HK-2 (cell line): ENCODE measurements around the gene SLC25A21.
"Not testable (repeated sequence)": the region's sequence is repeated elsewhere in the genome, so short reads cannot be mapped to it uniquely, and the experiment has no call there.

Source experiments
- DNase-seq: peaks from one replicate; pipeline ENCODE4 v3.0.0-alpha.2; 2018; ENCODE audit not compliant: unreplicated experiment

SLC25A21 gene

DNA sequence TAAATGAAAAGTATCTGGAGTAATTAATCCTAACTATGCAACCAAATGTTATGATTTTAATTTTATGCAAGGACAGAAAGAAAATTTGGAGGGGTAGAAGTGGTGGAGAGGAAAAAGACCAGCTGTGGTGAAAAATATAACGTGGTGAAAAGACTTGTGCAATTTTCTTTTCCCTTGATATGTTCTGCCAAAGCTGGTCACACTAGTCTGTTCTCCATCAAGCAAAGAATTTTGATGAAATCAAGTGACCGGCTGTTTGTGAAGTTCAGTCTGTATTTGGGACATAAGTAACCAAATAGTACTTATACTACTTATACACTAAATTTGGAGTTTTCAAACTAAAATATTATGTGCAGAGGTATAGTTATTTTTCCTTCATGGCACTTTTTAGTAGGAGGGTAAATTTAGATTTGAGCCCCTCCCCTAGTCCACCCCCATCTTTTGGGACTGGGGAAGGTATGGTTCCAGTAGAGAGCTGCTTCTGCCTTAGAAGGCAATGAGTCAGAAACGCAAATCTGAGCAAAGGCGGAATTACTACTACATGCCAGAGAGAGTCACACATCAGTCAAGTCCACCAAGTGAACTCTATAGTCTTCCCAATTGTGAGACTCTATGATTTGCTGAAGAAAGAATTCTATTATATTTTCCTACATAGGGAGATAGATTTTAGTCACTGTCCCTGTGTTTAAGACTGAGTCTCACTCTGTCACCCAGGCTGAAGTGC is 229.7 kb downstream of the SLC25A21 start:
- no peak for DNase-seq

DNA sequence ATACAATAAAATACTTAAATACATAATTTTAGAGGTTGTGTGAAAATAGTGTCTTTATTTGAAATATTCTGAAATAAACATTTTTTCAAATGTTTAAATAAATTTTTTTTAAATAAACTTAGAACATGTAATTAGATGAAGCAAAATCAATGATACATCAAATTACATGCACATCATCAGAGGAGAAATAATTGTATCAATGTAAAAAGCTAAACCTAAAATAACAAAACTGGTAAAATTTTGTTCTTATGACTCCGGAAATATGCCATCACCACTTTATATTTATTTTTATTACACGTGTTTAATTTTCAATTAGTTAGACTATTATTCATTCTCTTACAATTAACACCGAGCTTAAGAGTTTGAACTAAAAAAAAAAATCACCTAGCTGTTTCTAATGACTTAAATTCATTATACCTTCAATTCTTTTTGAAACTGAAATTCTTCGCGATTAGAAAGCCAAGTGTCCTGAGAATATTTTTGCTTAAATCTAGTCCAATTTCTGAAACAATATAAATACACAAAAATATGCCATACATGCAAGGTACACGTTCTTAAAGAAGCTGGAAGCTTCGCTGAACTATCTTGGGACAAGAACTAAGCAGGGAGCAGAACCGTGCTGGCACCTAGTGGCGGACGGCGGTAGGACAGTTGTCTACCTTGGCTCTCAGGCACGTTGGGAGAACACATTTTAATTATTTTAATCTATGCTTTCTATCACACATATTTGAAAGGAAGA is 230.5 kb downstream of the SLC25A21 start:
- DNase-seq: peak; percentile 59

DNA sequence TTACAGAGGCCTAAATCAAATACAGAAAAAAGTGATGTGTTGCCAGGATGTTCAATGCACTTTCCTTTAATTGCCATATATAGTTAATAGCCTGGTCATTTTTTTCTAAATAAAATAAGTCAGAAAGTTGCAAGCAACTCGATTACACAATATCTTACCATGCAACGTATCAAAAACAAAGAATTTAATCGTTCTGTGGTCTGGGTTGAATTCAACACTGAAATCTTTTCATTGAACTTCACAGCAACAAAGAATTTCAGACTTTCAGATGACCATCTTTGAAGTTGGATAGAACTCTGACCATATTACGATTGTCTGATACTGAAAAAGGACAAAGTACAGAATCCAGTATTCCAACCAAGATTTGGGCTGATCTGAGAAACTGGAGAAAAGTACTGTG is 231.9 kb downstream of the SLC25A21 start:
- DNase-seq: no peak

DNA sequence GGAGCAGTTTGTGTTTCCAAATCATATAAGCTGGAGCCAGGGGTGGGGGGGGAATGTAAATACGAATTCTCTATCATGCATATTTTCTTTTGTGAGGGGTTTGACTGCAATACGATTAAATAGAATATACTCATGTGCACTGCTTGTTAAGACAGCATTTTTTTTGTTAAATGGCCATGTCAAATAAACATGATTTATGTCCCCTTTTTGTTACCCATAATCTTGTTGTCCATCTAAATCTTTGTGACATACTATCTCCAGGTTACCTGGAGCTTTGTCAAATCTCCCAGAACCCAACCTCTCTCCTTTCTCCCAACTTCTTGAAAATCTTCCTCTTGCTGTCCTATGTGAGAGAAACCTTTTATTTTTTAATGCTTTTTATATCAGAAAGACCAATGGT is 233.1 kb downstream of the SLC25A21 start:
- DNase-seq: no peak

DNA sequence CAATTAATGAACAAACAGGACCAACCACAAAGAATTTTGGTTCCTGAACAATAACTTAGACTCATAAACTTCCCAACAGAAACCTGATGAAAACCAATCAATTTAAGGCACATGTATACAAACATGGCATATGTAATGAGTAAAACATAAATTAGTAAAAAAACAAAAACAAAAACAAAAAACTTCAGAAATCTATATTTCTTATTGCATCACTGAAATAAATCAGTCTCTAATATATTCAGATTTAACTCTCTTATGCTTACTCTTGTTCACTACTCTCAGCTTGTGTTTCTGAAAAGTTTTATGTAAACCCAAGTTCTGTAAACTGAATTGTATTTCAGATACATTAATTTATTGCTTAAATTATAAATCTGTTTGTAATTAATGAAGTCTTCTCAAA is 233.7 kb downstream of the SLC25A21 start:
- DNase-seq: no peak

DNA sequence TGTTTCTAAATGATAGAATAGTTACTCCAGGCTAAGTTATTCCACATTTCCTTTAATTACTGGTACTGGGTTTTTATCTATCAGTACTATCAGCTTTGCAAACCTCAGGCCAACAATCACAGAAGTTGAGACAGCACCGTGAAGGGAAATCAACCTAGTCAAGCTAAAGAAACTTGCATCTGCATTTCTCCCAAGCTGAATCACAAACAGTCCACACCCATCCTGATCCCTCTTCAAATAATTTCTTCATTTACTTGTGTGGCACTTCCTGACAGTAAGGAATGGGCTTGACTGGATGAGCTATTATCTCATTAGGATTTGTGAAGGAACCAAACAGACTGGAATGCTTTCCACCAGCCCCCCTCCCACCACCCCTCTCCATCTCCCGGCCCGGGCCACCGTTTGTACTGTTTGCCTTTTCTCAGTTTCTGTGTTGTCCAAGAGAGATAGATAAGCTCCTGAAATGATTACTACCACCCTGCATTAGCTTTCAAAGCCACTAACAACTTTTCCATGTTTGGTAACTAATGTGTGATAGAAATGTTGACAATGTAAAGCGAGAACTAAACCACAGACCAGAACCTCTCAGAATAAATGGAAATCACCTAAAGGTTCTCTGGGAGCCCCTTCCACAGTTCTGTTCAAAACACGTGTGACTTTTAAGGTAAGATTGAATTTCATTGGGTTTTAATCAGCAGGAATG is 236.3 kb downstream of the SLC25A21 start:
- no peak for DNase-seq

DNA sequence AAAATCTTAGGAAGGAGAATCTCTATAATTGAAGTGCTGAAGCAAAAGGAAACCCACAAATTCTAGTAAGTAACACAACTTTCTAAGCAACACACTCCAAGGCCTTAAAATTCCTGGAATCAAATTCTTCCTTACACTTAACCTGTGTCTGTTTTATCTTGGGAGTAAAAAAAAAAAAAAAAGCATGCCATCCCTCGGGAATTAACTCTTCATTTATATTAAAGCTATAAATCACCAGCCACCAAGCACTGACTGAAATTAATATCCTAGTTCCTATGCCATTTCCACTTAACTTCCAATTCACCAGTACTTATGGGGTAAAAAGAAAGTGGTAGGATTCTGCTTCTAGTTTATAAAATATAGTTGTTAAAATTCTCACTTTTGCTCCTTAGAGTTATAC is 238.1 kb downstream of the SLC25A21 start:
- no peak for DNase-seq

GRCh38 chr14:36931791-36932190 is 240.6 kb downstream of the SLC25A21 start:
- DNase-seq: no peak

- DNase-seq: no peak
Observed at GRCh38 chr14:36928432-36928831, 244.0 kb downstream of the SLC25A21 start.

DNA sequence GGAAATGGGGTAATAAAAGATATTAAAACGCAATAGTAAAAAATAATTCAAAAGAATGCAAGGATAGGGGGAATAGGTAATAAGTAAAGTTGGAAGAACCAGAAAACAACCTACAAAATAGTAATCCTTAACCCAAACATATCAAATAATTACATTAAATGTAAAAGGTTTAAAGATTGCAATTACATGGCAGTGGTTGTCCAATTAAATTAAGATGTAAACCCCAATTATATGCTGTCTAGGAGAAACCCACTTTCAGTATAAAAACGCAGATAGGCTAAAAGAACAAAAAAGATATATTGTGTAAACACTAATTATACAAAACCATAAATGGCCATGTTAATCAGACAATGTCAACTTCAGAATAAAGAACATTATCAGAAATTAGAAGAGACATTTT is 247.3 kb downstream of the SLC25A21 start:
- DNase-seq: no peak

DNA sequence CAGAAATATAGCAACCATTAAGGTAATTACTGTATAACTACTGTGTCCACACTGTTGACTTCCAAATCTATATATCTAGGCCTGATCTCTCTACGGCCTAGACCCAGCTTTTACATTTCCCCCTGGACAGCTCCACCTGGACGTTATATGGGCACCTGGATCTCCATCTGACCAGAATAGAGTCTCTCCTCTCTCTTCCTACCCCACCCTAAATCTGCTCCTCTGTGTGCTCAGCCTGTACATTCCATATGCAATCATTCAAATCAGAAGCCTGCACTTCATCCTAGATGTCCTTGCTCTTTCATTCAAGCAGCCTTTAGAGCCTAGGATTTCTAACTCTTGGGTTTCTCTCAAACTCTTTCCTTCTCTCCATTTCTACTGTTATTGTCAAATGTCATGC is 255.7 kb downstream of the SLC25A21 start:
- no peak for DNase-seq

DNA sequence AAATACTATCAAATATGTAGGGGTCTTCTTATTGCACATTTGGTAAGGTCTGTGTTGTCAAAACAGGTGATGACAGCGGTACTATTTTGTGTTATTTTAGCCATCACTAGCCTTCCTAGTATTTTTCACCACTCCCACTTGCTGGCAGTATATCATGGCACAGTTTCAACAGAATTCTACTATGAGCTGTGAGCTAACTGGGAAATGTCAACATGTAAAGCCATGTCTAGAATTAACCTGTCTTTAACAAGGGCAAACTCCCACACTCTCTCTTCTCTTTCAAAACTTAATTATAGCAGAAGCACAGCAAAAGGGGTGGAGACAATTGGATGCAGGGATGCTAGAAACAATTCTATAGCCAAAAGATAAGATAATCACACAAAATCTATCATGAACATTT is 257.3 kb downstream of the SLC25A21 start:
- no peak for DNase-seq

- DNase-seq: no peak
Observed at GRCh38 chr14:36910578-36910977, 261.8 kb downstream of the SLC25A21 start.

GRCh38 chr14:36905272-36905888 is 267.0 kb downstream of the SLC25A21 start:
- no peak for DNase-seq

GRCh38 chr14:36901861-36902260 is 270.5 kb downstream of the SLC25A21 start:
- DNase-seq: no peak

DNA sequence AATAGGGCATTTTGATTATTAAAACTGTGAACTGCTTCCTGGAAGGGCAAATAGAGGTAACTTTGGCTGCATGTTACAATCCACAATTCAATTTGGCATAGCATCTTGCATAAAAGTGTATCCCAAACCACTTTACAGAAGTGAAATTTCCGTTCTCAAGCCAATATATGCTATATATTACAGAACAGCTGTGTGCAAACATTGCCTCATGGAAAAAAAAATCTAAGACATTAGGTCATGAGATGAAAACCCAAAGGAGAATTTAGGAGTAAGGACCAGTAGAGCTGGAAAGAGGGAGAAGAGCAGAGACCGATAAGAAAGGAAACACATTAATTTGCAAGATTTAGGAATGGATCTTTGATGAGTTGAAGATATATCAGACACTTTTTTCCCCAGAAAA is 271.6 kb downstream of the SLC25A21 start:
- no peak for DNase-seq

GRCh38 chr14:36896300-36896699 is 276.1 kb downstream of the SLC25A21 start:
- DNase-seq: not testable (repeated sequence)

DNA sequence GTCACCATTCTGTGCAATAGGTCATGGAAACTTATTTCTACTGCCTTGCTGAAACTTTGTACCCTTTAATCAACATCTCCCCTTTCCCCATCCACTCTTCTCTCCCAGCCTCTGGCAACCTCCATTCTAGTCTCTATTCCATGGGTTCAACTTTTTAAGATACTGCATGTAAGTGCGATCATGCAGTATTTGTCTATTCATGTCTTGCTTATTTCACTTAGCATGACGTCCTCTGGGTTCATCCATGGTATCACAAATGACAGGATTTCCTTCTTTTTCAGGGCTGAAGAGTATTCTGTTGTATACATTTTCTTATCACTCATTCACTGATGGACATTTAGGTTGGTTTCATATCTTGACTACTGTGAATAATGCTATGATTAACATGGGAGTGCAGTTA is 288.4 kb downstream of the SLC25A21 start:
- DNase-seq: no peak

DNA sequence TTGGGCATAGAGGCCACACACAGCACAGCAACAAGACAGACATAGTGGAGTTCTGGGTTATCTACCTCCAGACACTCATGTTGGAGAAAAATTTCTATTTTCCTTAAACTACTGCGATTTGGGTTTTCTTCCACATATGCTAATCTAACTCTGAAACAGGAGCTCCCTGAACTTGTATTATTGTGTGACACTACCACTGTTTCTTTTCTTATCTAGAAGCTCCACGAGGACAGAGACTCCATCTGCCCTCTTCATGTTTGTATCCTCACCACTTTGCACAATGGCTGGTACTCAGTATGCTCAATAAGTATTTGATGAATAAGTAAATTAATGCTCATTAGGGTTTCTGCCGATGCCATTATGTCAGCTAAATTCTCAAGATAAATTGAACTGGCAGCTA is 292.1 kb downstream of the SLC25A21 start:
- no peak for DNase-seq

- no peak for DNase-seq
Observed at GRCh38 chr14:36879558-36879957, 292.8 kb downstream of the SLC25A21 start.

- DNase-seq: no peak
Observed at GRCh38 chr14:36874396-36875138, 297.8 kb downstream of the SLC25A21 start.

DNA sequence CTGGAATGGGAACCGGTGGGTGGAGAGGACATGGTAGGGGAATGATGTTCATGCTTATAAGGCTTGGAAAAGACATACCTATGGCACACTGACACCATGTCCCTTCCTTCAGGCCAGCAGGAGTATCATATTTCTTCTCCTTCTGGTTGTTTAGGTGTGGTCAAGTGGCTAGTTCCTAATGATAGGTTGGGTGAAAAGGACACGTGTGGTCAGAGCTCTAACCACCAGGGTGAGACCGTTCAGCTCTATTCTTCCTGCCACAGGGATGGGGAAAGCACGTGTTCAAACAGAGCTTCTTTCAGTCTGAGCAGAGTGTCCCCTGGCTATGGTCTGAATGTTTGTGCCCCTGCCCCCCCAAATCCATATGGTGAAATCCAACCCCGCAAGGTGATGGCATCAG is 301.6 kb downstream of the SLC25A21 start:
- DNase-seq: no peak
